Spleen (tissue), 11 donors: Measurements from ENCODE around the gene PDE4D. TPM values are rescaled to one million over a fixed set of nuclear protein-coding genes. Genes with fewer than 3 reads are reported as not detected.

Source experiments
- DNase-seq: peaks from one replicate; pipeline ENCODE4 v3.0.0-alpha.2; 2020
- H3K27ac ChIP-seq, 8 donors: fragments of 200-600 bp; sonication (generic) in 7 of 8; 1 replicate in 4 of 8; 2 replicates in 4 of 8; pipeline versions ENCODE4 v1.5.0 to v1.8.0; 2016 to 2021; ENCODE audit warnings: inconsistent platforms in 4 of 8, mild to moderate bottlenecking in 4 of 8, moderate library complexity in 1 of 8
- H3K27me3 ChIP-seq, 7 donors: fragments of 200-600 bp; sonication (generic) in 6 of 7; replicated peaks in 1 of 7; 1 replicate in 4 of 7; 2 replicates in 3 of 7; pipeline versions ENCODE4 v1.5.0 to v1.8.0; 2016 to 2021; ENCODE audit warnings: inconsistent platforms in 3 of 7, mild to moderate bottlenecking in 1 of 7
- H3K36me3 ChIP-seq, 6 donors: fragments of 200-600 bp; sonication (generic) in 5 of 6; 1 replicate in 4 of 6; 2 replicates in 2 of 6; pipeline versions ENCODE4 v1.5.0 to v1.8.0; 2016 to 2021; ENCODE audit warnings: inconsistent platforms in 2 of 6
- H3K4me1 ChIP-seq, 6 donors: fragments of 200-600 bp; sonication (generic) in 5 of 6; 1 replicate in 3 of 6; 2 replicates in 3 of 6; pipeline versions ENCODE4 v1.5.0 to v1.8.0; 2016 to 2021; ENCODE audit warnings: inconsistent platforms in 3 of 6
- H3K4me3 ChIP-seq, 8 donors: fragments of 200-600 bp; sonication (generic) in 7 of 8; 1 replicate in 4 of 8; 2 replicates in 4 of 8; pipeline versions ENCODE4 v1.5.0 to v1.8.0; 2016 to 2021; ENCODE audit warnings: inconsistent platforms in 4 of 8, mild to moderate bottlenecking in 4 of 8, moderate library complexity in 2 of 8
- H3K9me3 ChIP-seq, 8 donors: fragments of 200-600 bp; sonication (generic) in 7 of 8; 1 replicate in 4 of 8; 2 replicates in 4 of 8; pipeline versions ENCODE4 v1.5.0 to v1.8.0; 2016 to 2021; ENCODE audit warnings: inconsistent platforms in 4 of 8
- CTCF ChIP-seq, 11 experiments: fragments of 200-600 bp in 7 of 11; fragments of 450-650 bp in 4 of 11; sonication (generic) in 4 of 11; IDR thresholded peaks in 8 of 11; conservative IDR thresholded peaks in 3 of 11; 1 replicate in 7 of 11; 2 replicates in 4 of 11; pipeline versions ENCODE4 v1.4.0 to v1.8.0; 2016 to 2021; ENCODE audit warnings: antibody characterized with exemption in 11 of 11, inconsistent platforms in 4 of 11, mild to moderate bottlenecking in 1 of 11
- POLR2A ChIP-seq, 3 donors: fragments of 450-650 bp; IDR thresholded peaks; one replicate each; pipeline ENCODE4 v1.5.1; 2017; ENCODE audit warnings: antibody characterized with exemption in 3 of 3, mild to moderate bottlenecking in 1 of 3
- POLR2AphosphoS5 ChIP-seq, 3 donors: sonication (generic); formaldehyde crosslinking; IDR thresholded peaks; one replicate each; pipeline ENCODE4 v1.5.1; 2017; ENCODE audit warnings: antibody characterized with exemption in 3 of 3
- WGBS, 5 donors: extraction: QIAGEN DNeasy Blood & Tissue Kit in 3 of 5; methylation state at CpG; one replicate each; pipeline versions ENCODE4 v1.1.5 to v1.1.7; 2013 to 2018; 5-methylcytosine and 5-hydroxymethylcytosine counted together
- intact Hi-C: fragments of 100-400 bp; cut with DNase I; formaldehyde crosslinking; loops from one replicate; pipeline ENCODE4 v1.15.0; 2023; ENCODE audit warnings: low total_unique reads
- polyA plus RNA-seq, 3 donors: library from polyadenylated mRNA; stranded (reverse); fragments of 200-250 nt; gene quantifications; one replicate each; pipeline ENCODE4 v1.2.1, GENCODE V29; 2013
- total RNA-seq, 7 donors: library from RNA; depleted of rRNA in 3 of 7; stranded (reverse); fragments of >200 nt in 3 of 7; fragmentation: NEBNext Ultra II Directional in 4 of 7; extraction: Animal tissue kit (Norgen Biotek cat#: 25700) in 4 of 7; gene quantifications; one replicate each; pipeline versions ENCODE4 v1.1.0 to v1.2.1, GENCODE V29; 2016 to 2021
- donor health status: healthy with polysubstance abuse.
- donor health status: DM: no; HTN: no; CAD: no; lungs with moderate emphysema.
- donor health status: DM: no; HTN: no; CAD: no.
- donor health status: Bipolar disorder and iron deficiency.
- donor health status: healthy.
- donor health status: DM: no; HTN: no; CAD: no.
- donor health status: DM: yes; HTN: yes; CAD: no.

Gene PDE4D
- total and polyA plus RNA-seq, 10 donors: 0.88 to 51.8 (median 18.2) TPM

GRCh38 chr5:59616413-59616812, 277.1 kb downstream of the PDE4D start:
- Histone ChIP-seq H3K4me3 (no peak overlapping the region), H3K9me3 (no peaks in the 10 kb centered on the region), H3K27me3 (no peaks in the 10 kb centered on the region), H3K4me1 (peaks cover 0 to 14% (median 3%) of the 10 kb centered on the region in 6 donors), H3K36me3 (no peaks in the 10 kb centered on the region), H3K27ac (no peak overlapping the region)
- no peak for DNase-seq
- 92 to 98% (median 96%) methylated on average over 1 of the region's 1 CpG for whole genome bisulfite sequencing, 5 donors
- TF ChIP-seq POLR2AphosphoS5 (IDR thresholded peaks at IDR 0.05) (no peak), CTCF (IDR thresholded peaks at IDR 0.05 in 8 of 11, conservative IDR thresholded peaks at IDR 0.05 in 3 of 11) (no peak), POLR2A (IDR thresholded peaks at IDR 0.05) (no peak)
- intact Hi-C loops: no loop called here

GRCh38 chr5:59615272-59615671, 278.3 kb downstream of the PDE4D start:
- TF ChIP-seq CTCF (IDR thresholded peaks at IDR 0.05 in 8 of 11, conservative IDR thresholded peaks at IDR 0.05 in 3 of 11) (no peak), POLR2AphosphoS5 (IDR thresholded peaks at IDR 0.05) (no peak), POLR2A (IDR thresholded peaks at IDR 0.05) (no peak)
- intact Hi-C loops: no loop called here
- H3K27me3 ChIP-seq: no peaks in the 10 kb centered on the region
- 71 to 94% (median 84%) methylated on average over 1 of the region's 1 CpG for WGBS, 5 donors
- no peaks in the 10 kb centered on the region for H3K9me3 ChIP-seq
- H3K4me3 ChIP-seq: no peak overlapping the region
- H3K4me1 ChIP-seq: peaks cover 0 to 5% (median 0%) of the 10 kb centered on the region in 6 donors
- H3K36me3 ChIP-seq: no peaks in the 10 kb centered on the region
- H3K27ac ChIP-seq: no peak overlapping the region
- no peak for DNase-seq

GRCh38 chr5:59609501-59610265, 283.8 kb downstream of the PDE4D start:
- Histone ChIP-seq H3K27ac (no peak overlapping the region), H3K36me3 (no peaks in the 10 kb centered on the region), H3K9me3 (no peaks in the 10 kb centered on the region), H3K4me1 (no peaks in the 10 kb centered on the region), H3K27me3 (no peaks in the 10 kb centered on the region), H3K4me3 (no peak overlapping the region)
- intact Hi-C loops: no loop called here
- 25 to 59% (median 37%) methylated on average over 4 of the region's 4 CpGs for WGBS, 5 donors
- no peak for TF ChIP-seq CTCF (IDR thresholded peaks at IDR 0.05 in 8 of 11, conservative IDR thresholded peaks at IDR 0.05 in 3 of 11)
- TF ChIP-seq POLR2AphosphoS5 (IDR thresholded peaks at IDR 0.05): no peak
- TF ChIP-seq POLR2A (IDR thresholded peaks at IDR 0.05): no peak
- DNase-seq: no peak

- no peak for DNase-seq
- no peak for TF ChIP-seq POLR2AphosphoS5 (IDR thresholded peaks at IDR 0.05)
- TF ChIP-seq POLR2A (IDR thresholded peaks at IDR 0.05): no peak
- TF ChIP-seq CTCF (IDR thresholded peaks at IDR 0.05 in 8 of 11, conservative IDR thresholded peaks at IDR 0.05 in 3 of 11): no peak
- Histone ChIP-seq H3K9me3 (no peaks in the 10 kb centered on the region), H3K36me3 (no peaks in the 10 kb centered on the region), H3K4me3 (no peak overlapping the region), H3K27ac (no peak overlapping the region), H3K27me3 (no peaks in the 10 kb centered on the region), H3K4me1 (no peaks in the 10 kb centered on the region)
- 39 to 66% (median 51%) methylated on average over 2 of the region's 2 CpGs for WGBS, 5 donors
- intact Hi-C loops: no loop called here
These were observed 284.8 kb downstream of the PDE4D start for GRCh38 chr5:59608745-59609144.
